HEK293 (cell line): ENCODE measurements around the gene SEMA7A.

Experiments used
- CTCF ChIA-PET: fragments of 350-600 bp; formaldehyde crosslinking; extraction: SDS; loops from one replicate; lab custom pipeline; 2021; ENCODE audit warnings: antibody characterized with exemption; lab: Yijun Ruan, JAX
- POLR2A ChIA-PET: fragments of 300-600 bp; formaldehyde crosslinking; extraction: SDS; loops from one replicate; lab custom pipeline; 2020; ENCODE audit warnings: antibody characterized with exemption, inconsistent platforms; lab: Yijun Ruan, JAX
- H3K27ac ChIP-seq: fragments of 200-500 bp; sonication (Bioruptor generic); 2 replicates; pipeline ENCODE4 v1.5.1; 2014; ENCODE audit warnings: low read depth, low read length, control low read depth, inconsistent platforms; ENCODE audit errors: extremely low read depth
- H3K36me3 ChIP-seq, 2 experiments: fragments of 200-500 bp in 1 of 2; sonication (Bioruptor generic) in 1 of 2; 1 replicate in 1 of 2; 2 replicates in 1 of 2; pipeline ENCODE4 v1.5.1; 2014 to 2017; ENCODE audit warnings: inconsistent platforms in 2 of 2, low read length in 2 of 2; ENCODE audit not compliant: control insufficient read depth in 2 of 2, insufficient read depth in 1 of 2
- H3K4me1 ChIP-seq: fragments of 200-500 bp; sonication (Bioruptor generic); 2 replicates; pipeline ENCODE4 v1.5.1; 2014; ENCODE audit warnings: mild to moderate bottlenecking, low read length, inconsistent platforms; ENCODE audit not compliant: control insufficient read depth, insufficient read depth
- H3K4me3 ChIP-seq: 2 replicates; pipeline ENCODE4 v1.5.1; 2011; ENCODE audit warnings: low read depth, mild to moderate bottlenecking, control low read depth, low read length, moderate library complexity
- H3K9me3 ChIP-seq: fragments of 200-500 bp; sonication (Bioruptor generic); 2 replicates; pipeline ENCODE4 v1.5.1; 2014; ENCODE audit warnings: low read depth, low read length, inconsistent platforms; ENCODE audit not compliant: control insufficient read depth, insufficient read depth
- CTCF ChIP-seq: fragments of 450-650 bp; formaldehyde crosslinking; IDR thresholded peaks from 2 replicates; pipeline ENCODE4 v1.5.1; 2016; ENCODE audit warnings: missing biosample characterization, missing genetic modification characterization
- GLI4 ChIP-seq: fragments of 450-650 bp; formaldehyde crosslinking; IDR thresholded peaks from 2 replicates; pipeline ENCODE4 v1.5.1; 2016; ENCODE audit warnings: missing biosample characterization, missing genetic modification characterization
- HOXA7 ChIP-seq: sonication (generic); formaldehyde crosslinking; IDR thresholded peaks from 2 replicates; pipeline ENCODE4 v1.8.1; 2022; ENCODE audit warnings: missing genetic modification reagents, borderline replicate concordance
- KLF17 ChIP-seq: fragments of 450-650 bp; formaldehyde crosslinking; IDR thresholded peaks from 2 replicates; pipeline ENCODE4 v1.5.1; 2016; ENCODE audit warnings: missing biosample characterization, missing genetic modification characterization
- KLF7 ChIP-seq: fragments of 450-650 bp; formaldehyde crosslinking; IDR thresholded peaks from 2 replicates; pipeline ENCODE4 v1.5.1; 2016; ENCODE audit warnings: missing biosample characterization, missing genetic modification characterization, borderline replicate concordance
- OVOL3 ChIP-seq: fragments of 450-650 bp; formaldehyde crosslinking; IDR thresholded peaks from 2 replicates; pipeline ENCODE4 v1.5.1; 2016; ENCODE audit warnings: missing biosample characterization, missing genetic modification characterization
- SCRT2 ChIP-seq: fragments of 450-650 bp; formaldehyde crosslinking; IDR thresholded peaks from 2 replicates; pipeline ENCODE4 v1.5.1; 2016; ENCODE audit warnings: missing biosample characterization, missing genetic modification characterization
- SP7 ChIP-seq: fragments of 450-650 bp; formaldehyde crosslinking; IDR thresholded peaks from 2 replicates; pipeline ENCODE4 v1.5.1; 2016; ENCODE audit warnings: missing biosample characterization, missing genetic modification characterization
- ZBTB20 ChIP-seq: fragments of 450-650 bp; formaldehyde crosslinking; IDR thresholded peaks from 2 replicates; pipeline ENCODE4 v1.5.1; 2016; ENCODE audit warnings: missing biosample characterization, missing genetic modification characterization
- ZBTB6 ChIP-seq: fragments of 450-650 bp; formaldehyde crosslinking; IDR thresholded peaks from 2 replicates; pipeline ENCODE4 v1.5.1; 2017; ENCODE audit warnings: missing biosample characterization, missing genetic modification characterization
- ZBTB8A ChIP-seq: fragments of 450-650 bp; formaldehyde crosslinking; IDR thresholded peaks from 2 replicates; pipeline ENCODE4 v1.5.1; 2016; ENCODE audit warnings: missing biosample characterization, missing genetic modification characterization
- ZEB2 ChIP-seq: fragments of 450-650 bp; formaldehyde crosslinking; IDR thresholded peaks from 2 replicates; pipeline ENCODE4 v1.5.1; 2016; ENCODE audit warnings: missing biosample characterization, missing genetic modification characterization
- ZFP69B ChIP-seq: fragments of 450-650 bp; formaldehyde crosslinking; IDR thresholded peaks from 2 replicates; pipeline ENCODE4 v1.5.1; 2016; ENCODE audit warnings: missing biosample characterization, missing genetic modification characterization
- ZIC2 ChIP-seq: fragments of 450-650 bp; formaldehyde crosslinking; IDR thresholded peaks from 2 replicates; pipeline ENCODE4 v1.5.1; 2016; ENCODE audit warnings: missing biosample characterization, missing genetic modification characterization
- ZNF112 ChIP-seq: fragments of 450-650 bp; formaldehyde crosslinking; IDR thresholded peaks from 2 replicates; pipeline ENCODE4 v1.5.0; 2017; ENCODE audit warnings: missing biosample characterization, missing genetic modification characterization
- ZNF140 ChIP-seq: fragments of 450-650 bp; formaldehyde crosslinking; IDR thresholded peaks from 2 replicates; pipeline ENCODE4 v1.5.1; 2016; ENCODE audit warnings: missing biosample characterization, missing genetic modification characterization
- ZNF18 ChIP-seq: fragments of 450-650 bp; formaldehyde crosslinking; IDR thresholded peaks from 2 replicates; pipeline ENCODE4 v1.5.1; 2016; ENCODE audit warnings: missing biosample characterization, missing genetic modification characterization
- ZNF19 ChIP-seq: fragments of 450-650 bp; formaldehyde crosslinking; IDR thresholded peaks from 2 replicates; pipeline ENCODE4; 2016; ENCODE audit warnings: missing biosample characterization, missing genetic modification characterization, low read depth
- ZNF248 ChIP-seq: fragments of 450-650 bp; formaldehyde crosslinking; IDR thresholded peaks from 2 replicates; pipeline ENCODE4 v1.5.1; 2017; ENCODE audit warnings: missing biosample characterization, missing genetic modification characterization
- ZNF311 ChIP-seq: fragments of 450-650 bp; formaldehyde crosslinking; IDR thresholded peaks from 2 replicates; pipeline ENCODE4 v1.5.1; 2017; ENCODE audit warnings: missing biosample characterization, missing genetic modification characterization, borderline replicate concordance
- ZNF350 ChIP-seq: fragments of 450-650 bp; formaldehyde crosslinking; IDR thresholded peaks from 2 replicates; pipeline ENCODE4 v1.5.0; 2017; ENCODE audit warnings: missing biosample characterization, mild to moderate bottlenecking, missing genetic modification characterization
- ZNF354C ChIP-seq: fragments of 450-650 bp; formaldehyde crosslinking; IDR thresholded peaks from 2 replicates; pipeline ENCODE4 v1.5.1; 2016; ENCODE audit warnings: missing biosample characterization, missing genetic modification characterization, low read depth, borderline replicate concordance
- ZNF366 ChIP-seq: fragments of 450-650 bp; formaldehyde crosslinking; conservative IDR thresholded peaks from 2 replicates; pipeline ENCODE4 v1.5.1; 2016; ENCODE audit warnings: missing biosample characterization, missing genetic modification characterization
- ZNF423 ChIP-seq: fragments of 450-650 bp; formaldehyde crosslinking; IDR thresholded peaks from 2 replicates; pipeline ENCODE4 v1.5.1; 2016; ENCODE audit warnings: missing biosample characterization, missing genetic modification characterization
- ZNF510 ChIP-seq: fragments of 450-650 bp; formaldehyde crosslinking; IDR thresholded peaks from 2 replicates; pipeline ENCODE4 v1.5.1; 2018; ENCODE audit warnings: mild to moderate bottlenecking, missing genetic modification characterization, missing biosample characterization; ENCODE audit not compliant: insufficient replicate concordance
- ZNF600 ChIP-seq: fragments of 450-650 bp; formaldehyde crosslinking; IDR thresholded peaks from 2 replicates; pipeline ENCODE4 v1.5.1; 2016; ENCODE audit warnings: missing biosample characterization, missing genetic modification characterization
- ZNF654 ChIP-seq: fragments of 450-650 bp; formaldehyde crosslinking; IDR thresholded peaks from 2 replicates; pipeline ENCODE4 v1.5.1; 2016; ENCODE audit warnings: low read depth, missing biosample characterization, missing genetic modification characterization
- ZNF660 ChIP-seq: fragments of 450-650 bp; IDR thresholded peaks from 2 replicates; pipeline ENCODE4 v1.5.1; 2018; ENCODE audit warnings: missing biosample characterization, mild to moderate bottlenecking, missing genetic modification characterization
- ZNF791 ChIP-seq: fragments of 450-650 bp; formaldehyde crosslinking; IDR thresholded peaks from 2 replicates; pipeline ENCODE4 v1.5.1; 2016; ENCODE audit warnings: missing biosample characterization, missing genetic modification characterization
- ZXDB ChIP-seq: fragments of 450-650 bp; formaldehyde crosslinking; IDR thresholded peaks from 2 replicates; pipeline ENCODE4 v1.5.1; 2016; ENCODE audit warnings: missing biosample characterization, missing genetic modification characterization

Gene SEMA7A

GRCh38 chr15:74438721-74439316 is 5.1 kb upstream of the SEMA7A start:
- Histone ChIP-seq H3K4me3 (no peak overlapping the region), H3K27ac (no peak overlapping the region), H3K4me1 (peaks cover 4% of the 10 kb centered on the region), H3K36me3 (no peaks in the 10 kb centered on the region), H3K9me3 (no peaks in the 10 kb centered on the region)
- POLR2A ChIA-PET, result interaction anchor here (0.7 to 1.5 kb wide), 4 partner anchors 15 to 57 kb away, joined by 3 read pairs; partner anchors contain the start of gene UBL7
- CTCF ChIA-PET, result interaction anchor here (0.5 to 26.4 kb wide), 53 partner anchors 8 to 488 kb away, joined by 3 to 768 read pairs (median 3); partner anchors contain the start of genes CYP11A1 and UBL7
- TF ChIP-seq ZNF600 (tag by site-specific recombination), result no peak
- TF ChIP-seq ZNF510, result no peak
- TF ChIP-seq ZNF140 (tag by site-specific recombination), result no peak
- TF ChIP-seq ZNF18 (tag by site-specific recombination), result no peak
- TF ChIP-seq ZEB2 (tag by site-specific recombination), result peak; percentile 43; the same call in 1 of the 2 replicates
- TF ChIP-seq ZIC2 (tag by site-specific recombination), result no peak
- no peak for TF ChIP-seq ZNF311 (tag by site-specific recombination)
- TF ChIP-seq ZNF112 (tag by site-specific recombination), result no peak
- TF ChIP-seq SCRT2 (tag by site-specific recombination), result no peak
- no peak for TF ChIP-seq OVOL3
- TF ChIP-seq ZBTB8A (tag by site-specific recombination), result no peak
- no peak for TF ChIP-seq ZBTB6 (tag by site-specific recombination)
- TF ChIP-seq SP7, result peak; percentile 38; the same call in 1 of the 2 replicates
- peak; percentile 62; the same call in 1 of the 2 replicates for TF ChIP-seq ZNF660 (tag by site-specific recombination)
- TF ChIP-seq GLI4, result no peak
- TF ChIP-seq ZNF248, result no peak
- no peak for TF ChIP-seq ZNF354C (tag by site-specific recombination)
- no peak for TF ChIP-seq ZBTB20 (tag by site-specific recombination)
- TF ChIP-seq ZFP69B (tag by site-specific recombination), result no peak
- no peak for TF ChIP-seq ZNF366 (tag by site-specific recombination)
- no peak for TF ChIP-seq ZXDB (tag by site-specific recombination)
- TF ChIP-seq ZNF423 (tag by site-specific recombination), result no peak
- TF ChIP-seq KLF17 (tag by site-specific recombination), result 0 out of 2 replicates have a peak, but pooled peaks have one; percentile 55
- TF ChIP-seq ZNF791 (tag by site-specific recombination), result no peak
- no peak for TF ChIP-seq ZNF19 (tag by site-specific recombination)
- TF ChIP-seq HOXA7 (CRISPR knock-in tag), result no peak
- TF ChIP-seq CTCF (tag by site-specific recombination), result peak; percentile 93
- TF ChIP-seq ZNF350, result no peak
- TF ChIP-seq ZNF654 (tag by site-specific recombination), result peak; percentile 85
- no peak for TF ChIP-seq KLF7 (tag by site-specific recombination)
